Tibial nerve (tissue), 3 donors: Measurements from ENCODE around the gene DYNC1I1.

Experiments
- POLR2A ChIP-seq, 2 donors: fragments of 450-650 bp; IDR thresholded peaks; one replicate each; pipeline ENCODE4 v1.6.1; 2017; ENCODE audit warnings: antibody characterized with exemption in 2 of 2, mild to moderate bottlenecking in 2 of 2, moderate library complexity in 2 of 2
- TF ChIP-seq, protein P1 (sequence below), 5 experiments: fragments of 200-600 bp in 3 of 5; fragments of 450-650 bp in 2 of 5; sonication (generic) in 3 of 5; IDR thresholded peaks; one replicate each; pipeline ENCODE4 v1.5.1; 2016 to 2019; ENCODE audit warnings: antibody characterized with exemption in 5 of 5, mild to moderate bottlenecking in 3 of 5, moderate library complexity in 2 of 5

DNA sequence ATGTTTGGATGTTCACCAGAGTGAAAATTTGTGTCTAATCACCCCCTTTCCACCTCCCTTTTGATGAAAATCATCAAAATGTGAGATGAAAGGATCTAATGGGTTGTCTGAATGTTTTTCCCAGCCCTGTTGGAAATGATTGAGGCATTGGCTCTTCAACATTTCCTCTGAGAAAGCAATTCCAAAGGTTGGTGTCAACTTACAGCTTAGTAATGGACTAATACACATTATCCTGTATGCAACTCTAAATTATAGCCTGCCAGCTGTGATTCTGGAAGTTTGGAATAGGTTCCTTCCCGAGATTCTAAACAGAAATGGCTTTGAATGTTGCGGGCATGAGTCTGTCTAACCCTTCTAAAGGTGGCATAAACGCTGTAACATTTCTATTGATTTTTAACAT, 152.9 kb downstream of the DYNC1I1 start:
- TF ChIP-seq, protein P1, sequence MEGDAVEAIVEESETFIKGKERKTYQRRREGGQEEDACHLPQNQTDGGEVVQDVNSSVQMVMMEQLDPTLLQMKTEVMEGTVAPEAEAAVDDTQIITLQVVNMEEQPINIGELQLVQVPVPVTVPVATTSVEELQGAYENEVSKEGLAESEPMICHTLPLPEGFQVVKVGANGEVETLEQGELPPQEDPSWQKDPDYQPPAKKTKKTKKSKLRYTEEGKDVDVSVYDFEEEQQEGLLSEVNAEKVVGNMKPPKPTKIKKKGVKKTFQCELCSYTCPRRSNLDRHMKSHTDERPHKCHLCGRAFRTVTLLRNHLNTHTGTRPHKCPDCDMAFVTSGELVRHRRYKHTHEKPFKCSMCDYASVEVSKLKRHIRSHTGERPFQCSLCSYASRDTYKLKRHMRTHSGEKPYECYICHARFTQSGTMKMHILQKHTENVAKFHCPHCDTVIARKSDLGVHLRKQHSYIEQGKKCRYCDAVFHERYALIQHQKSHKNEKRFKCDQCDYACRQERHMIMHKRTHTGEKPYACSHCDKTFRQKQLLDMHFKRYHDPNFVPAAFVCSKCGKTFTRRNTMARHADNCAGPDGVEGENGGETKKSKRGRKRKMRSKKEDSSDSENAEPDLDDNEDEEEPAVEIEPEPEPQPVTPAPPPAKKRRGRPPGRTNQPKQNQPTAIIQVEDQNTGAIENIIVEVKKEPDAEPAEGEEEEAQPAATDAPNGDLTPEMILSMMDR (IDR thresholded peaks at IDR 0.05), result no peak
- TF ChIP-seq POLR2A (IDR thresholded peaks at IDR 0.05), result no peak
